GM06990 (cell line): Measurements from ENCODE around the gene KCNA5.

Experiments used
- DNase-seq: peaks from one replicate; pipeline ENCODE4 v3.0.0-alpha.2; 2011; ENCODE audit not compliant: insufficient read length; ENCODE audit errors: extremely low read depth
- H3K27me3 ChIP-seq: replicated peaks from 2 replicates; pipeline ENCODE4 v1.6.0; 2011; ENCODE audit warnings: low read length; ENCODE audit not compliant: control insufficient read depth, insufficient read depth
- H3K36me3 ChIP-seq: 2 replicates; pipeline ENCODE4 v1.5.1; 2011; ENCODE audit warnings: low read length; ENCODE audit not compliant: control insufficient read depth, insufficient read depth
- H3K4me3 ChIP-seq: replicated peaks from 2 replicates; pipeline ENCODE4 v1.5.1; 2011; ENCODE audit warnings: low read depth, mild to moderate bottlenecking, control low read depth, low read length
- CTCF ChIP-seq: IDR thresholded peaks from 2 replicates; pipeline ENCODE4 v1.5.1; 2011; ENCODE audit warnings: low read length, control low read depth, mild to moderate bottlenecking, inconsistent platforms; ENCODE audit not compliant: insufficient read depth, poor library complexity, severe bottlenecking

The KCNA5 gene

DNA sequence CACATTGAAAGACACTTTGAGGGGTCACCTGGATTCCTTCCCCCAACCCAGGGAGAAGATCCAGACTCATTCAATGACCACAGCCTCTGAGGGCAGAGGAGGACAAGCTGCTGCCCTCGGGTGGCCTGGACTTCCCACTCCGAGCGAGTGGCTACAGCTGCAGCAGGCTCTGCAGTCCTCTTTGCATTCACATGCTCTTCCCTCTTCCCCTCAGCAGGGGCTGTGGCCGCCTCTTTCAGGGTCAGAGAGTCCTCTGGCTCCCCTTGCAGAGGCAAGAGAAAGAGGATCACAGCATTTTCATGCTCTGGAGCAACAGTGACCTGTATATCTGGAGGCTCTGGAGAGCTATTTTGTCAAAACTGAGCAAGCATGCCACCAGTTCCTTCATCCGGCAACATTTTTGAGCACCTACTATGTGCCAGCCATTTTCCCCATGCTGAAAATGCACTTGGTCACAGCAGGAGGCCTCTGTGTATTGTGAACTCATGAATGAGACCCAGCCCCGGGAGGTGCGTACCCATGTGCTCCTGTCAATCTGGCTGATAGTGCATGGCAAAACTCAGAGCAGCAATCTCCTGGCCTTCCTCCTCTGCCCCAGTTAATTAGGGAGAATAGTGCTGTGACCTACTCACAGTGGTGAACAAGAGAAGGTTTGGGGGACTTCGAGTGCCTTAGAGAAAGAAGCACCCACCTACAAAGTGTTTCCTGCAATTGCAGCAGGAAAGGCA, 42.9 kb upstream of the KCNA5 start:
- no peaks in the 10 kb centered on the region for H3K36me3 ChIP-seq
- H3K27me3 ChIP-seq, result no peaks in the 10 kb centered on the region
- no peak for DNase-seq
- TF ChIP-seq CTCF, result no peak
- no peak overlapping the region for H3K4me3 ChIP-seq

DNA sequence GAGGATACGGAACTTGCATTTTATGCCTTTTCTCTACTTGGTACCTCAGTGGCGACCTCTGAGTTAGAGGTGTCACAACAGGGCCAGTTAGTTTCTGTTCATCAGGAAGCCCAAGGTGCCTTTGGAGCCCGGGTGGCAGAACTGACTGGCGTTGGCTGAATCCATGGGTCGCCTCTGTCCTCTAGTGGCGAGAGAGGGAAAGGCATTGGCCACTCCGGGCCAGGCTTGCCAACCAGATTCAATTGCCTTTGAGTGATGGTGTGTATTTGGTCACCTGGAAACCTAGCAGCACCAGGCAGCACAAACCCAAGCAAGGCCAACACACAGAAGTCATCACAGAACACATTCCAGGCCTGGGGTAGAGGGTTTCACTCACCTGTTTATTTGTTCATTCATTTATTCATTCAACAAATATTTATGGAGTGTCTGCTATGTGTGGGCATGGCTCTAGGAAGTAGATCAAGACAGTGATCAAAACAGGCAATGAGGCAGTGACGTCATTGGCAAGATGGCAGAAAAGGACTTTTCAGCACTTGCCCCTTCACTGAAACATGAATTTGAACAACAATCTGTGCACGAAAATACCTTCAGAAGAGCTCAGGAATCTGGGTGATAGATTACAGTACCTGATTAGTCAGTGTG, 40.5 kb upstream of the KCNA5 start:
- no peaks in the 10 kb centered on the region for H3K36me3 ChIP-seq
- no peaks in the 10 kb centered on the region for H3K27me3 ChIP-seq
- peak; percentile 100 for TF ChIP-seq CTCF
- no peak overlapping the region for H3K4me3 ChIP-seq
- peak; percentile 54 for DNase-seq

DNA sequence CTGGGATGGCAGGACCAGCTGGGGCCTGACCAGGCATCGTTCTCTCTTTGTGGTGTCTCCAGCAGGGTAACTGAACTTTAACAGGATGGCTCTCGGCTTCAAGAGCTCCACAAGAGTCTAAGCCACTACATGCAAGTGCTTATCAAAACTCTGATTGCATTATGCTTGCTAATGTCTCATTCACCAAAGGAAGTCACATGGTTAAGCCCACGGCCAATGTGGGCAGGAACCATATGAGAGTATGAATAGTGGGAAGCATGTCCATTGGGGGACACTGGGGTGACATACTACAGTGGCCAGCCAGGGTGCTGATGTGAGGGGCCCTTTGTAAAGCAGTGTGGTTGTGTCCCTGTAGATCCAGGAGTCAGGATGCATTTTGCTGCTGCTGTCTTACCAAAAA, 35.0 kb upstream of the KCNA5 start:
- TF ChIP-seq CTCF, result no peak
- no peak for DNase-seq
- Histone ChIP-seq H3K27me3 (no peaks in the 10 kb centered on the region), H3K36me3 (no peaks in the 10 kb centered on the region), H3K4me3 (no peak overlapping the region)

DNA sequence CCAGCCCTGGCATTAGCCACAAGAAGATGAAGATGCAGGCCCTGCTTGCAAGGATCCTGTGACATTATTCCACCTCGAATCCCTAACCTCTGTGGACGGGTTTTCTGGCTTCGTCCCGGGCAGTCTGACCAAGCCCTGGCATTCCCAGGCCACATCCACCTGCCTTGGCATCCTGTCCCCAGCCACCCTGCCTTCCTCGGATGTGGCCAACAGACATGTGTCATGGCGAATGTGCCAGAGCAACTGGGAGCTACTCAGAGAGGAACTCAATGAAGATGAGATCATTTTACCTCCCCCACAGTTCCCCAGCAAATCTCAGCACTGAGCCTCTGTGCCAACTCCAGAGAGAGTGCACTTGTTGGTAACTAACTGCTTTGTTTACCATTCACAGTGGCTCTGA, 33.5 kb upstream of the KCNA5 start:
- no peak overlapping the region for H3K4me3 ChIP-seq
- no peaks in the 10 kb centered on the region for H3K27me3 ChIP-seq
- H3K36me3 ChIP-seq, result no peaks in the 10 kb centered on the region
- no peak for DNase-seq
- no peak for TF ChIP-seq CTCF

DNA sequence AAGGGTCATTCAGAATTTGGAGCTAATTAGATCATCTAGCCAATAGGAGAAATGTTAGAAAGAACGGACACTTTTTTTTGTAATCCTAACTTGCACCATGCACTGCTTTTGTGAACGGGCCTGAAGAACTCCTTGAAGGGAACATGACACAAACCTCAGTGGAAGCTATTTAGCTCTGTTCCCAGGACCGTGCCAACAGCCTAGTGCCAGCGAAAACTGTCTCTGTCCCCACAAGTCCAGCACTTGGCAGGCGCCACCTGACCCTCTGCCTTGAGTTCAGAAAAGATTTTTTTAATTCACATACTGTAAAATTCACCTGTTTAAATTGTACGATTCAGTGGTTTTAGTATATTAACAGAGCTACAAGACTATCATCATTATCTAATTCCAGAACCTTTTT, 31.3 kb upstream of the KCNA5 start:
- no peak for TF ChIP-seq CTCF
- Histone ChIP-seq H3K36me3 (no peaks in the 10 kb centered on the region), H3K4me3 (no peak overlapping the region), H3K27me3 (no peaks in the 10 kb centered on the region)
- DNase-seq, result no peak
